Stimulated activated naive CD8-positive, alpha-beta T cell treated with anti-CD3 and anti-CD28 coated beads, Interleukin-15, Interleukin-2, amounts not matched to agents 100 ng/mL and 50 ng/mL, for 24 hours (primary cell): Measurements from ENCODE around the gene PSEN1.

Experiments
- H3K27ac Mint-ChIP-seq: one replicate; pipeline ENCODE4 v1.8.0; 2021; ENCODE audit warnings: mild to moderate bottlenecking, mixed read lengths
- H3K27me3 Mint-ChIP-seq: one replicate; pipeline ENCODE4 v1.8.0; 2021; ENCODE audit warnings: mixed read lengths
- H3K36me3 Mint-ChIP-seq: one replicate; pipeline ENCODE4 v1.8.0; 2021; ENCODE audit warnings: low read depth, mixed read lengths
- H3K4me1 Mint-ChIP-seq: one replicate; pipeline ENCODE4 v1.8.0; 2021; ENCODE audit warnings: low read depth, mixed read lengths
- H3K4me3 Mint-ChIP-seq: one replicate; pipeline ENCODE4 v1.8.0; 2021; ENCODE audit warnings: mild to moderate bottlenecking, mixed read lengths
- H3K9me3 Mint-ChIP-seq: one replicate; pipeline ENCODE4 v1.8.0; 2021; ENCODE audit warnings: mixed read lengths

PSEN1 gene

GRCh38 chr14:73136387-73137225 is at the start of gene PSEN1:
Gene PSEN1 (plus strand): TSS chr14:73136507. CDS start chr14:73148020, 11,513 bp downstream.
- Mint-ChIP-seq H3K4me1 (peaks cover 29% of the 10 kb centered on the region), H3K27me3 (no peaks in the 10 kb centered on the region), H3K36me3 (peaks cover 5% of the 10 kb centered on the region), H3K4me3 (peak within 1 kb of the TSS; percentile 89), H3K9me3 (peaks cover 5% of the 10 kb centered on the region), H3K27ac (peak within 1 kb of the TSS; percentile 92)

- Mint-ChIP-seq H3K27ac (no peak overlapping the region), H3K27me3 (no peaks in the 10 kb centered on the region), H3K4me1 (peaks cover 8% of the 10 kb centered on the region), H3K36me3 (peaks cover 70% of the 10 kb centered on the region), H3K9me3 (no peaks in the 10 kb centered on the region), H3K4me3 (no peak overlapping the region)
Measured at GRCh38 chr14:73091044-73091443, 45.3 kb upstream of the PSEN1 start.

GRCh38 chr14:73097421-73097820 is 38.9 kb upstream of the PSEN1 start:
- no peaks in the 10 kb centered on the region for H3K9me3 Mint-ChIP-seq
- peaks cover 74% of the 10 kb centered on the region for H3K36me3 Mint-ChIP-seq
- H3K27ac Mint-ChIP-seq = no peak overlapping the region
- no peaks in the 10 kb centered on the region for H3K27me3 Mint-ChIP-seq
- no peaks in the 10 kb centered on the region for H3K4me1 Mint-ChIP-seq
- H3K4me3 Mint-ChIP-seq = no peak overlapping the region

- Mint-ChIP-seq H3K4me1 (no peaks in the 10 kb centered on the region), H3K9me3 (no peaks in the 10 kb centered on the region), H3K36me3 (peaks cover 84% of the 10 kb centered on the region), H3K4me3 (no peak overlapping the region), H3K27me3 (no peaks in the 10 kb centered on the region), H3K27ac (no peak overlapping the region)
Measured at GRCh38 chr14:73100334-73100733, 36.0 kb upstream of the PSEN1 start.

GRCh38 chr14:73102806-73103497 is 33.4 kb upstream of the PSEN1 start:
- peak overlapping the region; percentile 14 for H3K27ac Mint-ChIP-seq
- peaks cover 90% of the 10 kb centered on the region for H3K36me3 Mint-ChIP-seq
- no peaks in the 10 kb centered on the region for H3K9me3 Mint-ChIP-seq
- H3K4me3 Mint-ChIP-seq = no peak overlapping the region
- H3K27me3 Mint-ChIP-seq = no peaks in the 10 kb centered on the region
- H3K4me1 Mint-ChIP-seq = no peaks in the 10 kb centered on the region

GRCh38 chr14:73105050-73105449 is 31.3 kb upstream of the PSEN1 start:
- Mint-ChIP-seq H3K27ac (no peak overlapping the region), H3K27me3 (no peaks in the 10 kb centered on the region), H3K9me3 (no peaks in the 10 kb centered on the region), H3K4me3 (no peak overlapping the region), H3K36me3 (peaks cover 83% of the 10 kb centered on the region), H3K4me1 (no peaks in the 10 kb centered on the region)

- no peak overlapping the region for H3K4me3 Mint-ChIP-seq
- H3K36me3 Mint-ChIP-seq = peaks cover 83% of the 10 kb centered on the region
- no peaks in the 10 kb centered on the region for H3K27me3 Mint-ChIP-seq
- H3K9me3 Mint-ChIP-seq = no peaks in the 10 kb centered on the region
- peak overlapping the region; percentile 67 for H3K27ac Mint-ChIP-seq
- H3K4me1 Mint-ChIP-seq = no peaks in the 10 kb centered on the region
Measured at GRCh38 chr14:73105727-73106126, 30.6 kb upstream of the PSEN1 start.

- H3K4me1 Mint-ChIP-seq = peaks cover 3% of the 10 kb centered on the region
- H3K9me3 Mint-ChIP-seq = no peaks in the 10 kb centered on the region
- no peak overlapping the region for H3K4me3 Mint-ChIP-seq
- peaks cover 74% of the 10 kb centered on the region for H3K36me3 Mint-ChIP-seq
- peak overlapping the region; percentile 21 for H3K27ac Mint-ChIP-seq
- no peaks in the 10 kb centered on the region for H3K27me3 Mint-ChIP-seq
Measured at GRCh38 chr14:73116079-73116665, 20.1 kb upstream of the PSEN1 start.

- Mint-ChIP-seq H3K9me3 (no peaks in the 10 kb centered on the region), H3K27me3 (no peaks in the 10 kb centered on the region), H3K27ac (no peak overlapping the region), H3K36me3 (peaks cover 70% of the 10 kb centered on the region), H3K4me1 (no peaks in the 10 kb centered on the region), H3K4me3 (no peak overlapping the region)
Measured at GRCh38 chr14:73124180-73124894, 12.0 kb upstream of the PSEN1 start.

- no peaks in the 10 kb centered on the region for H3K27me3 Mint-ChIP-seq
- no peak overlapping the region for H3K27ac Mint-ChIP-seq
- no peak overlapping the region for H3K4me3 Mint-ChIP-seq
- no peaks in the 10 kb centered on the region for H3K4me1 Mint-ChIP-seq
- peaks cover 62% of the 10 kb centered on the region for H3K36me3 Mint-ChIP-seq
- no peaks in the 10 kb centered on the region for H3K9me3 Mint-ChIP-seq
Measured at GRCh38 chr14:73125169-73125588, 11.1 kb upstream of the PSEN1 start.

- no peaks in the 10 kb centered on the region for H3K27me3 Mint-ChIP-seq
- no peaks in the 10 kb centered on the region for H3K4me1 Mint-ChIP-seq
- no peaks in the 10 kb centered on the region for H3K9me3 Mint-ChIP-seq
- no peak overlapping the region for H3K4me3 Mint-ChIP-seq
- no peak overlapping the region for H3K27ac Mint-ChIP-seq
- peaks cover 56% of the 10 kb centered on the region for H3K36me3 Mint-ChIP-seq
Measured at GRCh38 chr14:73125746-73126145, 10.6 kb upstream of the PSEN1 start.

GRCh38 chr14:73133795-73134194 is 2.5 kb upstream of the PSEN1 start:
- Mint-ChIP-seq H3K36me3 (no peaks in the 10 kb centered on the region), H3K27ac (no peak overlapping the region), H3K4me1 (peaks cover 19% of the 10 kb centered on the region), H3K27me3 (no peaks in the 10 kb centered on the region), H3K4me3 (no peak overlapping the region), H3K9me3 (peaks cover 5% of the 10 kb centered on the region)

GRCh38 chr14:73136085-73136386 is 271 bp upstream of the PSEN1 start:
- Mint-ChIP-seq H3K27me3 (no peaks in the 10 kb centered on the region), H3K27ac (peak overlapping the region; percentile 92), H3K9me3 (peaks cover 5% of the 10 kb centered on the region), H3K36me3 (peaks cover 4% of the 10 kb centered on the region), H3K4me3 (peak overlapping the region; percentile 89), H3K4me1 (peaks cover 27% of the 10 kb centered on the region)

GRCh38 chr14:73140811-73141323 is 4.6 kb downstream of the PSEN1 start:
- Mint-ChIP-seq H3K9me3 (no peaks in the 10 kb centered on the region), H3K27me3 (no peaks in the 10 kb centered on the region), H3K27ac (peak overlapping the region; percentile 52), H3K4me1 (peaks cover 42% of the 10 kb centered on the region), H3K4me3 (no peak overlapping the region), H3K36me3 (peaks cover 10% of the 10 kb centered on the region)
